ENCODE measurements around the gene JMJD7.

The JMJD7 gene

DNA sequence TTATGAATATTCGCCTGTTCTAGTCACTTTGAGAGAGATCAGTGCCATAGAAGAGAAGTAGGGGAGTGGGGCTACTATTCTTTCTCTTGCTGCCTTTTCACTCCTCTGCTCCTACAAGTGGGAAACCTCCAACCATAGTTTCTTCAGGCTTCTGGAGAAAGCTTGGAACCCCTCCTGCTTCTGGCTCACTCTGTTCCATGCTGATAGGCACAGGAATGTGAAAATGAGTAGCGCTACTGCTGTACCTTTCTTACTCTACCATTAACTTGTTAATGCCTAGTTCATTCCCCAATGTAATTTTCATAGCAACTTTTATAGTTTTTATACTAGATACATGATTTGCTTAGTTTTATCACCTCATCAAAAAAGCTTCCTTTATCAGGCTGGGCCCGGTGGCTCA, 26.7 kb upstream of the JMJD7 start:
- no peak for DNase-seq (ENCODE audit: low spot score)

GRCh38 chr15:41801850-41802455, 25.9 kb upstream of the JMJD7 start:
- DNase-seq (ENCODE audit: low spot score), result no peak

GRCh38 chr15:41804361-41804760, 23.5 kb upstream of the JMJD7 start:
- DNase-seq (ENCODE audit: low spot score), result peak; percentile 52

DNA sequence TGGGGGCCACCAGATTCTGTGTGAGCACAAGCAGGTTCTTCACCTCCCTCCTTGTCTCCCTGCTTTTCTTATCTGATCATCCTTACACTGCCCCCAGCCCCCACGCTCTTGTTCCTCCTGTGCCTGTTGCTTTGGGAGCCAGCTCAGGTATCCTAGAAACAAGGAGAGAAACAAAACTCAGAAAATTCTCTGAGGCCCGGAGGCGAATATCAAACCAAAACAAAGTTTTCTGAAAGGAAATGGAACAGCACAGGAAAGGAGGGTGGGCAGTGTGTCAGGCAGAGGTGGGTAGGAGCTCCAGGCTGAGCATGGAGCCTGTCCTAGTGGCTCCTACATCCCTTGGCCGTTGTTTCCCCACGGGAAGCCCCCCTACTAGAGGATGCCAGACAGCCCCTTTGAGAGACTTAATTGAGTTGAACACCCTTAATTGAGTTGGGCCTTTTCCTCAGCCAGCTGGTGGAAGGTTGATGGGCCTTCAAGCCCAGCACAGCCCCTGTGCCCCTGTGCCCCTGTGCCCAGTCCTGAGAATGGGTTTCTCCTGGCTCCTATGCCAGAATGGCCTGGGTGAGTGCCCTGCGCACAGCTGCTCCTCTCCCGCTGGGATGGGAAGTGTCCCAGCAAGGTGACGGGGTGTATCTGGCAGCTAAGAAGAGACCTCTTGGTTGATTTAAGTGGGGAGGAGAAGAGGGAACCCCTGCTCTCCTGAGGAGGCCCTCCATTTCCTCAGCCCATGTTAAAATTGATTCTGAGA, 22.8 kb upstream of the JMJD7 start:
- peak; percentile 47 for DNase-seq (ENCODE audit: low spot score)

- DNase-seq (ENCODE audit: low spot score), result peak; percentile 25
These were observed 22.2 kb upstream of the JMJD7 start for GRCh38 chr15:41805711-41806110.

GRCh38 chr15:41806291-41807181, 21.4 kb upstream of the JMJD7 start:
- peak; percentile 42 for DNase-seq (ENCODE audit: low spot score)

DNA sequence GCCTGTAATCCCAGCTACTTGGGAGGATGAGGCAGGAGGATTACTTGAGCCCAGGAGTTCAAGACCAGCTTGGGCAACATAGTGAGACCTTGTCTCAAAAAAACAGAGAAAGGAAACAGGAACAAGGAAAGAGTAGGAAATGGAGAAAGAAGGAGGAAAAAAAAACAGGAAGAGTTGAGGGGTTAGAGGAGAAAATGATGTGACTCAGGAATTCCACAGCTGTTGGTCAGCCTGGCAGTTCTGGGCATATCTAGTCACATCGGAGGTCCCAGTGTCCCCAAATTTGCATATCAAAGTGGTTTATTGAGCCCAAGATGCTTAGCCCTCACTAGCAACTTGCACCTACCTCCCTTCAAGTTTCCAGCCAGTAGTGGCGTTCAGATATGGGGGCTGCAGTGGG, 18.8 kb upstream of the JMJD7 start:
- DNase-seq (ENCODE audit: low spot score), result no peak

- DNase-seq (ENCODE audit: low spot score), result no peak
These were observed 18.2 kb upstream of the JMJD7 start for GRCh38 chr15:41809526-41810220.

GRCh38 chr15:41810651-41811431, 17.1 kb upstream of the JMJD7 start:
- DNase-seq (ENCODE audit: low spot score), result no peak

DNA sequence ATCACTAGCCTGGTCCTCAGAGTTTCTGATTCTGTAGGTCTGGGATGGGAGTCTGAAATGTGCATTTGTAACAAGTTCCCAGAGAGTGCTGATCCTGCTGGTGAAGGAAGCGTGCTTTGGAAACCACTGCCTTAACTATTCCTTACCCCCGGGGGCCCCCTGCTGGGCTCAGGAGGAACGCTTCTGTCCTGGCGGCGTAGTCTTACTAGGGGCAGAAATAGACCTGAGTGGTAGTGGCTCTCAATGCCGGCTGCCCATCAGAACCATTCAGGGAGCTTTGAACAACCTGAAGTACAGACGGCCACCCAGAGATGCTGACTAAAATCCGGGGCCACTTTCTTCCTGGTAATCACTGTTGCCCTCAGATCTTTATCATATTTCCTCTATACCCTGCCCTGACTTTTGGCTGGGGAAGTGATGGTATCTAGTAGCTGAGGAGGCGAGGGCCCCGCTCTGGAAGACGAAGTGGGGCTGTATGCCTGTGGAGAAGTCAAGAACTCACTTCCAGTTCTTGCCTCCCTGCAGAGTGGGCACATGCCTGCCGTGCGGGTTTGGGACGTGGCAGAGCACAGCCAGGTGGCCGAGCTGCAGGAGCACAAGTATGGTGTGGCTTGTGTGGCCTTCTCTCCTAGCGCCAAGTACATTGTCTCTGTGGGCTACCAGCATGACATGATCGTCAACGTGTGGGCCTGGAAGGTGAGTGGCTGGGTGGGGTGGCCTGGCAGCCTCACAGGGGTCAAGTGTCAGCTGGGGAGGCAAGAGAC, 16.3 kb upstream of the JMJD7 start:
- peak; percentile 91 for DNase-seq (ENCODE audit: low spot score)

DNA sequence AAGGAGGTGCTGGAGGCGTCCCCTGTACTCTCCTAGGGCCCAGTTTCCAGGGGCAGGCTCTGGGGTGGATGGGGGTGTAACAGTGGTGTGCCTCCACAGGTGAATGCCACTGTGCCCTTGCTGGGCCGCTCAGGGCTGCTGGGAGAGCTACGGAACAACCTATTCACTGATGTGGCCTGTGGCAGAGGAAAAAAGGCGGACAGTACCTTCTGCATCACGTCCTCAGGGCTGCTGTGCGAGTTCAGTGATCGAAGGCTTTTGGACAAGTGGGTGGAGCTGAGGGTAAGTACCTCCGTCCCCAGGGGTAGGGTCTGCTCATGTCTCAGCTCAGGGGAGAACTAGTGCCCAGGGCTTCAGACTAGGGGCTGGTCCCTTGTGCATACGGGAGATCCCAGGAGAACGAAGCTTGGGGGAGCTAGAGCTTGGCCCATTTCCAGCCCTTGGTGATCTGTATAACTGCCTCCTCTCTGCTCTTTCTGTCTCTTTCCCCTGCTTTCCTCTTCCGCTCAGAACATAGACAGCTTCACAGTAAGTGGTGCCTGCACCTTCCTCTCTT, 15.0 kb upstream of the JMJD7 start:
- no peak for DNase-seq (ENCODE audit: low spot score)

GRCh38 chr15:41813426-41813825, 14.5 kb upstream of the JMJD7 start:
- DNase-seq (ENCODE audit: low spot score), result no peak

GRCh38 chr15:41814534-41814933, 13.4 kb upstream of the JMJD7 start:
- no peak for DNase-seq (ENCODE audit: low spot score)

- DNase-seq (ENCODE audit: low spot score), result no peak
These were observed 11.1 kb upstream of the JMJD7 start for GRCh38 chr15:41816788-41817187.

- no peak for DNase-seq (ENCODE audit: low spot score)
These were observed 10.6 kb upstream of the JMJD7 start for GRCh38 chr15:41817327-41817726.

DNA sequence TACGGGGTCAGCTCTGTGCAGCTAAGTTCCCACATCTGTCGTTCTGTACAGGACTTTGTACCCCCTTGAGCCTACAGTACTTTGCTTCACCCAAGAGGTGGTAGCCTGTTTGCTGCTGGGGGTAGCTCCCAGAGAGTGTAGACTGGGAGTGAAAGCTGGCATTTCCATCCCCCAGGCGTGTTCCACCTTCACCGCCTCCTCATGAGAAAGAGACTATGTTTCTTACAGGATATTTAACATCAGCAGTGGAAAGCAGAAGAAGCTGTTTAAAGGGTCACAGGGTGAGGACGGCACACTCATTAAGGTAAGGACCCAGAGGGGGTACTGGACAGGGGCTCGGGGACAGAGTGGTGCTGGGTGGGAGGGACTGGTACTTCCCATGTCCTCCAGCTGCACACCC, 10.1 kb upstream of the JMJD7 start:
- DNase-seq (ENCODE audit: low spot score), result no peak

DNA sequence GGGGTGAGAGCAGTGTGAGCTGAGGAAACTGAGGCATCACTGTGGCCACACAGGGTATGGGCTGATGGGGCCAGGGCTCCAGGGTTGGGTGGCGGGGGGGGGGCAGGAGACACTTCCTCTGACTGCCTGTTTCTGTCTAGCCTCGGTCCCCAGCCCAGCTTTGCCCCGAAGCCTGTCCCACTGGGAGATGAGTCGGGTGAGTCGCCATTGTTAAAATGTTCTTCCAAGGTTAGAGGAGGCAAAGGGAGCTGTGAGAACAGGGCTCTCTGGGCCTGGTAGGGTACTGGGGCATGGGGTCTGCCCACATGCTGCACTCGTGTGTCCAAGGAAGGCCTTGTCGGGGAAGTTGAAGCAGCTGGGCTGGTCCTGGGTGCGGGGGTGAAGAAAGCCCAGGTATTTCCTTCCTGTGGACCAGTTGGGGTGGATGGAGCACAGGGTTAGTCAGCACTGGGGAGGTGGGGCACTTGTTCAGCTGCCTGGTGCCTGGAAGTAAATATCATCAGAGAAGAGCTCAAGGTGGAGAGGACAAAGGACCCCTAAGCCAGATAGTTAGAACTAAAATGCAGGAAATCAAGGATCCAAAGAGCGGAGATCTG, 8.3 kb upstream of the JMJD7 start:
- DNase-seq (ENCODE audit: low spot score), result no peak

GRCh38 chr15:41820791-41821423, 7.0 kb upstream of the JMJD7 start:
- no peak for DNase-seq (ENCODE audit: low spot score)

DNA sequence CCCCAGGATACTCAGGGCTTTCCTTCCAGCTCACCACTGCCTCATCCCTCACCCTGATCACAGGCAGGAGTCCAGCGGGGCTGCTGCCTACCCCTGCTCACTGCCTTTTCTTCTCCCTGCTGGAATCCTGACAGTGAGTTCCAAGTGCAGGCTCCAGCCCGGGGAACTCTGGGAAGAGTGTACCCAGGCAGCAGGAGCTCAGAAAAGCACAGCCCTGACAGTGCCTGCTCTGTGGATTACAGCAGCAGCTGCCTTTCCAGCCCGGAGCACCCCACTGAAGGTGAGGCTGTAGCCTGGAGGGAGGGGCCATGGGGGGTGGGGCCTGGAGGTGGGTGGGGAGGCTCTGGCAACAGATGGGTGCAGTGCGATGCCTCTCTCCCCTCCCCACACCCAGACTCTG, 6.1 kb upstream of the JMJD7 start:
- no peak for DNase-seq (ENCODE audit: low spot score)
